Central memory CD4-positive, alpha-beta T cell (primary cell): ENCODE results near the gene NEFH.
"Not testable (repeated sequence)": the region's sequence is repeated elsewhere in the genome, so short reads cannot be mapped to it uniquely, and the experiment has no call there.

ENCODE experiments used
- DNase-seq: peaks from one replicate; pipeline ENCODE4 v3.0.0; 2022
- total RNA-seq, 3 experiments: gene quantifications; one replicate each; lab custom pipeline; 2026; lab: John Stamatoyannopoulos, UW

NEFH gene, protein sequence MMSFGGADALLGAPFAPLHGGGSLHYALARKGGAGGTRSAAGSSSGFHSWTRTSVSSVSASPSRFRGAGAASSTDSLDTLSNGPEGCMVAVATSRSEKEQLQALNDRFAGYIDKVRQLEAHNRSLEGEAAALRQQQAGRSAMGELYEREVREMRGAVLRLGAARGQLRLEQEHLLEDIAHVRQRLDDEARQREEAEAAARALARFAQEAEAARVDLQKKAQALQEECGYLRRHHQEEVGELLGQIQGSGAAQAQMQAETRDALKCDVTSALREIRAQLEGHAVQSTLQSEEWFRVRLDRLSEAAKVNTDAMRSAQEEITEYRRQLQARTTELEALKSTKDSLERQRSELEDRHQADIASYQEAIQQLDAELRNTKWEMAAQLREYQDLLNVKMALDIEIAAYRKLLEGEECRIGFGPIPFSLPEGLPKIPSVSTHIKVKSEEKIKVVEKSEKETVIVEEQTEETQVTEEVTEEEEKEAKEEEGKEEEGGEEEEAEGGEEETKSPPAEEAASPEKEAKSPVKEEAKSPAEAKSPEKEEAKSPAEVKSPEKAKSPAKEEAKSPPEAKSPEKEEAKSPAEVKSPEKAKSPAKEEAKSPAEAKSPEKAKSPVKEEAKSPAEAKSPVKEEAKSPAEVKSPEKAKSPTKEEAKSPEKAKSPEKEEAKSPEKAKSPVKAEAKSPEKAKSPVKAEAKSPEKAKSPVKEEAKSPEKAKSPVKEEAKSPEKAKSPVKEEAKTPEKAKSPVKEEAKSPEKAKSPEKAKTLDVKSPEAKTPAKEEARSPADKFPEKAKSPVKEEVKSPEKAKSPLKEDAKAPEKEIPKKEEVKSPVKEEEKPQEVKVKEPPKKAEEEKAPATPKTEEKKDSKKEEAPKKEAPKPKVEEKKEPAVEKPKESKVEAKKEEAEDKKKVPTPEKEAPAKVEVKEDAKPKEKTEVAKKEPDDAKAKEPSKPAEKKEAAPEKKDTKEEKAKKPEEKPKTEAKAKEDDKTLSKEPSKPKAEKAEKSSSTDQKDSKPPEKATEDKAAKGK
- 2.0 to 12.9 (median 2.3) reads per million in 3 experiments for total RNA-seq

- DNase-seq: no peak
Measured at GRCh38 chr22:29479417-29480261, at the start of gene NEFH. TSS of gene NEFH (plus strand) at chr22:29480218. CDS start at chr22:29480263, 45 bp downstream.

GRCh38 chr22:29431986-29432385 lies 48.0 kb upstream of the NEFH start:
- DNase-seq: no peak

DNA sequence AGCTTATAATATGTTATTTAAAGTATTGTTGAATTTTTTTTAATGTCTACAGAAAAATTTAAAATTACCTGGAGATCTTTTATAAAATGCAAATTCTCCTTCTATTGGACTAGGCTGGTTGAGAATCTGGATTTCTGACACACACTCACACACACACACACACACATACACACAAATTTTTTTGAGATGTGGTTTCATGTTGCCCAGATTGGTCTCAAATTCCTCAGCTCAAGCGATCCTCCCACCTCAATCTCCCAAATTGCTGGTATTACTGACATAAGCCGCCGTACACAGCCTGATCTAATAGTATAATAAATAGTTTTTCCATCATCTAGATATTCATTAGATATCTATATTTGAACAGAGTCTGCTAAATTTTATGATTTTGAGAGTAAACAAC lies 46.2 kb upstream of the NEFH start:
- no peak for DNase-seq

DNA sequence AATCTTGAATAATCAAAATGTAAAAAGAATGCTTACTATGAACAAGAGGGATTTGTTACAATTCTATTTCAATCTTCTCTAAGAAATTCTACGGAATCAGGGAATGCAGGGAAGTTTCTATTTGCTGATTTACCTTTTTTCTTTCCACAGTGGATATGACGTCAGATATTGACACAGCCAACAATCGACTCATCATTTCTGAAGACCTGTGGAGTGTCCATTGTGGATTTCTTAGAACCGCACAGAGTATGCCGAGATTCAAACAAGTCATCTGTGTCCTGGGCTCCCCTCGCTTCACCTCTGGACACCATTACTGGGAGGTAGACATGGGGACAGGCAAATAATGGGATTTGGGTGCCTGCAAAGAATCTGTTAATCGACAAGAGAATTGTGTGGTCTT lies 45.7 kb upstream of the NEFH start:
- DNase-seq: no peak

DNA sequence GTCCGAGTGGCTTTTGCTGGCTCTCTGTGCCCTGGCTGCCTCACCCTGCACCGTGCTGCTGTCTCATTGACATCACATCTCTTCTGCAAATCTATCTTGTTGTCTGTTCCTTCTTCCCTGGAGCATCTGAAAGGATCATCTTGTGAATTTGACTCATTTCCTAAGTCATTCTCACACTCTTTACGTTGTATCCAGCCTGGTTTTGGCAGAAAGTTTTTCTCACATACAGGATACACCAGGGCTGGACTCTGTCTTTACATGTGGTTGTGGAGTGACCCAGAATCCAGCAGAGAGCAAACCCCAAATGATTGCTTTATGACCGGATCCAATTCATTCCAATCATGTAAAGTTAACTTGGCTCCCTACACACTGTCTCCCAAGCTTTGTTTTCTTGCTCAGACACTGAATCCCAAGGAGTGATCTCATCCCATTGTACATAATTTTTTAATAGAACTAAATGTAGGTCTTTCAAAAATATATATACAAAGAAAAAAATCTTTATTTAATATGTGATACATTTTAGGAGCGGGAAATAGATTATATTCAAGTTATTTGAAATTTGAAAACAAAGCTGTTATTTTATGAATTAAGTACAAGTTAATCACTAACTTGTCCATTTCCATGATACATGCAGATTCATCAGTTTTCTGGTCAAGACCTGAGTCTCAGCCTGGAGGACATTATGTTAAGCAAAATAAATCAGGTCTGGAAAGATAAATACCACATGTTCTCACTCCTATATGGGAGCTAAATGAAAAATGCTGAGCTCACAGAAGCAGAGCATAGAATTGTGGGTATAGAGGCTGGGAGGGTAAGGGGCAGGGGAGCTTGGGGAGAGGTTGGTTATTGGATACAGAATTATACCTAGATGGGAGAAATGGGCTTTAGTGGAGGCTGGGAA lies 44.5 kb upstream of the NEFH start:
- DNase-seq: no peak

GRCh38 chr22:29438283-29438682 lies 41.7 kb upstream of the NEFH start, which contains the start of gene RFPL1:
TSS of gene RFPL1 (plus strand) at chr22:29438583.
- DNase-seq: not testable (repeated sequence)

- DNase-seq: no peak
Measured at GRCh38 chr22:29442976-29443375, 37.0 kb upstream of the NEFH start.

DNA sequence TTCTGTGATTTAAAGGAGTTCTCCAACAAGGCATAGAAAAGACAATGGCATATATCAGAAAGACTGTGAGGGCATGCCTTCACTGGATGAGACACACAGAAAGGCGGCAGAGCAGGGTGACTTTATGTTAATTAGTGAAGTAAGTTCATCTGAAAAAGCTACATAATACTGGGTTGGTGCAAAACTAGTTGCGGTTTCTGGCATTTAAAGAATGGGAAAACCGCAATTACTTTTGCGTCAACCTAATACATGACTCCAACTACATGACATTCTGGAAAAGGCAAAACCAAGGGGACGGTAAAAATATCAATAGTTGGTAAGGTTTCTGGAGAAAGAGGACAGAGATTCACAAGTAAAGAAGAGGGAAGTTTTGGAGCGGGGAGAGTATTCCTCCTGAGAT lies 36.6 kb upstream of the NEFH start:
- no peak for DNase-seq

- no peak for DNase-seq
Measured at GRCh38 chr22:29443861-29444792, 35.9 kb upstream of the NEFH start.

- DNase-seq: no peak
Measured at GRCh38 chr22:29445508-29445907, 34.5 kb upstream of the NEFH start.

- DNase-seq: no peak
Measured at GRCh38 chr22:29447906-29448305, 32.1 kb upstream of the NEFH start.

GRCh38 chr22:29449296-29449875 lies 30.6 kb upstream of the NEFH start:
- DNase-seq: no peak

GRCh38 chr22:29450222-29450621 lies 29.8 kb upstream of the NEFH start:
- no peak for DNase-seq

DNA sequence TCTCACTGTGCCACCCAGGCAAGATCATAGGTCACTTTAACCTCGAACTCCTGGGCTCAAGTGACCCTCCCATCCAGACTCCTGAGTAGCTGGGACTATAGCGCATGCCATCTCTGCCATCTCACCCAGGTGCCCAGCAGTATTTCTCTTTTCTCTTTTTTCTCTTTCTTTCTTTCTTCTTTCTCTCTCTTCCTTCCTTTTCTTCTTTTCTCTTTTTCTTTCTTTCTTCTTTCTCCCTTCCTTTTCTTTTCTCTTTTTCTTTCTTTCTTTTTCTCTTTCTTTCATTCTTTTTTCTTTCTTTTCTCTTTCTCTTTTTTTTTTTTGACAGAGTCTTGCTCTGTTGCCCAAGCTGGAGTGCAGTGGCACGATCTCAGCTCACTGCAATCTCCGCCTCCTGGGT lies 28.2 kb upstream of the NEFH start:
- no peak for DNase-seq

DNA sequence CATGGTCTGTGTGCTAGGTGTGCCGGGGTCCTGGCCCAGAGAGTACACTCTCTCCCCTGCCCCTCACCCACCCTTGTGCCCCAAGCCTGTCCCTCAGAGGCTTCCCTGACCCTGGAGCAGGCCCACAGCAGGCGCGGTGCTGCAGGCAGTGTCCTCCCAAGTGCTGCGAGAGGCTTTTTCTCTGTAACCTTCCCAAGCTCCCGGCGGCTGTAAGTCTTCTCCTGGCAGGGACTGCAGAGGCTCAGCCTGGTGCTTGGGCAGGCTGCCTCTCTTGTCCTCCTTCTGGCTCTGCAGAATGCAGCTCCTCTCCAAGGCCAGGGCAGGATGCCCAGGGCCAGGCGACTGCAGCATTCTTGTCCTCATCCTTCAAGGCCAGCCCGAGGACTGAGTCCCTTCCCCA lies 25.7 kb upstream of the NEFH start:
- no peak for DNase-seq

DNA sequence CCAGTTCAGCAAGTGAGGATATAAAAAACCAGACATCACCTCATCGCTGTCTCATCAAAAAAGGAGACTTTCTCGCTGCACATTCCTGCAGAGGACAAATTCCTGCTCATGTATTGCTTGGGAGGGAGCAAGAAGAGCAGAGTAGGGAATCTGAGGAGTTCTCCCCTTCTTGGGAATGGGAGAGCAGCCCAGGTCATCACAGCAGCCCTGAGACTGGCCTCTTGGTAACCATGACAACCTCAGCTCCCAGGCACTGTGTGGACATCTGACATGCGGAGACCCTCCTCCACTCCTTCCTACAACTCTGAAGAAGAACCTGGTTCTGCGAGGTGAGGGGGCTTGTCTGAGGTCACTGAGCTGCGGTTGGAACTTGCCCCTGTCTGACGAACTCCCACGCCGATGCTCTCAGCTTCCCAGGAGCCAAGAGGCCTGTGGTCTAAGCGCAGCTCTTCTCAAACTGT lies 23.8 kb upstream of the NEFH start:
- DNase-seq: no peak

DNA sequence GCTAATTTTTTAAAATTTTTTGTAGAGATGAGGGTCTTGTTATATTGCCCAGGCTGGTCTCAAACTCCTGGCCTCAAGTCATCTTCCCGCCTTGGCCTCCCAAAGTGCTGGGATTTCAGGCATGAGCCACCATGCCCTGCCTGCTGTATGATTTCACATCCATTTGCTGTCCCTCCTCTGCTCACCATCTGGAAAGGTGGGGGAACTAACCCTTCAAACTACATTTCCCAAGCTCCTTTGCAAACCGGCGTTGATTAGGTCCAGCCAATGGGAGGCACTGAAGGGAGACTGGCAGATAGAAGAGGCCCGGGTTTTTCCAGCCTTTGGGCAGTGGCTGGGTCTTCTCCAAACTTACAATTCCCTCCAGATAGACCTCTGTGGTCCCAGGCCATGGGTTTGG lies 22.3 kb upstream of the NEFH start:
- DNase-seq: no peak

- DNase-seq: no peak
Measured at GRCh38 chr22:29458551-29458950, 21.5 kb upstream of the NEFH start.

DNA sequence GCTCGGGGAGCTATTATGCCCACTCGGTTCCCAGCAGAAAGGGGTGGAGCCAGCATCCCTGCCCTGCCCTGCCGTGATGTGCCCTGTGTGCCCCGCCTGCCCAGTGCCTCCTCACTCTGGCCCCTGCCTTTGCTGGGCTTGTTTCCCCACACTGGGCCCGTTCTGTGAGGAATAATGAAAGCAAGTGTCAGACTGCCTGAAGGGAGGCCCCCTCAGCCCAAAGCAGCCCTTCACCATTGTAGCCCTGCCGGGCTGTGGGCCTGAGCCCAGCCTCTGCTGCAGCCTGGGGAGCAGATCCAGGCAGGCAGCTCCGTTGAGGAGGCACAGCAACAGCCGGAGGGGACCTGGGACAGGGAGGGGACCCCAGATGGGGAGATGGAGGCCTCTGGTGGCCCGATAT lies 20.2 kb upstream of the NEFH start:
- DNase-seq: no peak

- no peak for DNase-seq
Measured at GRCh38 chr22:29461263-29461662, 18.8 kb upstream of the NEFH start.
